Epithelial cell of esophagus (primary cell): ENCODE results near the gene DNM2.

Source experiments
- DNase-seq: peaks from one replicate; pipeline ENCODE4 v3.0.0; 2010; ENCODE audit warnings: low read depth
- H3K4me3 ChIP-seq: 2 replicates; pipeline ENCODE4 v1.5.1; 2011; ENCODE audit warnings: mild to moderate bottlenecking, low read length, control low read depth
- TF ChIP-seq, protein P1 (sequence below): IDR thresholded peaks from 2 replicates; pipeline ENCODE4 v1.5.1; 2011; ENCODE audit warnings: low read depth, mild to moderate bottlenecking, low read length, control low read depth, inconsistent platforms; ENCODE audit not compliant: insufficient read depth; ENCODE audit errors: missing control alignments

The DNM2 gene

GRCh38 chr19:10691178-10691881 lies 26.5 kb upstream of the DNM2 start:
- TF ChIP-seq, protein P1, sequence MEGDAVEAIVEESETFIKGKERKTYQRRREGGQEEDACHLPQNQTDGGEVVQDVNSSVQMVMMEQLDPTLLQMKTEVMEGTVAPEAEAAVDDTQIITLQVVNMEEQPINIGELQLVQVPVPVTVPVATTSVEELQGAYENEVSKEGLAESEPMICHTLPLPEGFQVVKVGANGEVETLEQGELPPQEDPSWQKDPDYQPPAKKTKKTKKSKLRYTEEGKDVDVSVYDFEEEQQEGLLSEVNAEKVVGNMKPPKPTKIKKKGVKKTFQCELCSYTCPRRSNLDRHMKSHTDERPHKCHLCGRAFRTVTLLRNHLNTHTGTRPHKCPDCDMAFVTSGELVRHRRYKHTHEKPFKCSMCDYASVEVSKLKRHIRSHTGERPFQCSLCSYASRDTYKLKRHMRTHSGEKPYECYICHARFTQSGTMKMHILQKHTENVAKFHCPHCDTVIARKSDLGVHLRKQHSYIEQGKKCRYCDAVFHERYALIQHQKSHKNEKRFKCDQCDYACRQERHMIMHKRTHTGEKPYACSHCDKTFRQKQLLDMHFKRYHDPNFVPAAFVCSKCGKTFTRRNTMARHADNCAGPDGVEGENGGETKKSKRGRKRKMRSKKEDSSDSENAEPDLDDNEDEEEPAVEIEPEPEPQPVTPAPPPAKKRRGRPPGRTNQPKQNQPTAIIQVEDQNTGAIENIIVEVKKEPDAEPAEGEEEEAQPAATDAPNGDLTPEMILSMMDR: no peak
- H3K4me3 ChIP-seq: no peak overlapping the region
- no peak for DNase-seq

GRCh38 chr19:10691883-10692282 lies 26.0 kb upstream of the DNM2 start:
- TF ChIP-seq, protein P1: no peak
- no peak for DNase-seq
- no peak overlapping the region for H3K4me3 ChIP-seq

DNA sequence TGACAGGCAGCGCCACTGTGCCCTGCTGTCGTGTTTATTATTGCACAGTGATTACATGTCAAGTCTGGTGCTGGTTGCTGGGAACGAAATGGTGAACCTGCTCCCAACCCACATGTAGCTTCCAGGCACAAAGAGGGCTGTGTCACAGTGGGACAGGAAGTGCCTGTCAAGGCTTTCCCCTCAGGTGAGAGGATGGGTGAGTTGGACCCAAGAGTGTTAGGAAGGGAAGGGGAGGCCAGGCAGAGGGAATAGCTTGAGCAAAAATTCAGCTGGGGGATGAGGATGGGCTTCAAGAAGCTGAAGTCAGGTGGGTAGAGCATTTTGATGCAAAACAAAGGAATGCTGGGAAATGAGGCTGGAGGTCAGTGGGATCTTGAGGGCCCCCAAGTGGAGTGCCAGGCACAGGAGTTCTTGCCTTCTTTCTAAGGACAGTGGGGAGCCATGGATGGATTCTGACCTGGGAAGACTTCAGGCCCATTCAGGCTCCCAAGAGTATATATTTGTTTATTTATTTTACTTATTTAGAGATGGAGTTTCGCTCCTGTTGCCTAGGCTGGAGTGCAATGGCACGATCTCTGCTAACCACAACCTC lies 25.1 kb upstream of the DNM2 start:
- TF ChIP-seq, protein P1: no peak
- no peak overlapping the region for H3K4me3 ChIP-seq
- no peak for DNase-seq

- TF ChIP-seq, protein P1: no peak
- DNase-seq: no peak
- H3K4me3 ChIP-seq: no peak overlapping the region
Measured at GRCh38 chr19:10694706-10695307, 23.1 kb upstream of the DNM2 start.

DNA sequence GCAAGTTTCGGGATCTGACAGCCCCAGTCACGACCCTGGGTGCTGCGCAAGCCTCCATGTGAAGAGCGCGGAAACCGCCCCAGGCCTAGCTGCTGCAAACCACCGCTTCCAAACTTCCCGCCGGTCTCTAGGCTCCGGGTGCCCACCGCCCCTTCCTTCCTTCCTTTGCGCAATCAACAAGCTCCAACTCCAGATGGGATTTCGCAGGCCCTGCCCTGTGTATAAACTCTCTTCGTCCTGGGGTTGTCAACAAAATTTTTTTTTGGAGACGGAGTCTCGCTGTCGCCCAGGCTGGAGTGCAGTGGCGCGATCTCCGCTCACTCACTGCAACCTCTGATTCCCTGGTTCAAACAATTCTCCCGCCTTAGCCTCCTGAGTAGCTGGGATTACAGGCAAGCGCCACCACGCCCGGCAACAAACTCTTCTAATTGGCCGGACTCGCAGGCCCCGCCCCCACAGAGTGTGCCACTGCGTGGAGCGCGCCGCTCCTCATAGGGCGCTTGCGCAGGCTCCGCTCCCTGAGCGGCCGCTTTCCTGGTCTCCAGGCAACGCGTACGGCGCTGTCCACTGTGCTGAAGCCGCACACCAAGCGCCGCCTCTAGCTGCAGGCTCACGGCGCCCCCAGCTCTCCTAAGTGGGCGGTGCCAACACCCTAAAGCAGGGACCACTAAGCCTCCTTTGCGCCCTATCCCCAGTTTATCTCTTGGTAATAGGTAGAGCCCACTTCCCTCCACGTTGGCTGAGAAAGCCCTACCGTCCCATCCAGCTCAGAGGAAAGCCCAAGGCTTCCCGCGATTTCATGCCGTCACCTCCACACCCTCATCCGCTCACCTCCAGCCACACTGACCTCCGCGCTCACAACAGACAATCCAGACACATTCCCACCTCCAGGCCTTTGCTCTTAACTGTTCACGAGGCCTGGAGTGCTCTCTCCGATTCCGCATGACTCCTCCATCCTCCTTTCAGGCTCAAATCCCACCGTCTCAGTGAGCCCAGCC lies 22.2 kb upstream of the DNM2 start:
- H3K4me3 ChIP-seq: no peak overlapping the region

More for the DNA sequence above, 22.2 kb upstream of the DNM2 start:
- TF ChIP-seq, protein P1: no peak
- peak; percentile 98 for DNase-seq
